ENCODE results near the gene FMN1.

The FMN1 gene

DNA sequence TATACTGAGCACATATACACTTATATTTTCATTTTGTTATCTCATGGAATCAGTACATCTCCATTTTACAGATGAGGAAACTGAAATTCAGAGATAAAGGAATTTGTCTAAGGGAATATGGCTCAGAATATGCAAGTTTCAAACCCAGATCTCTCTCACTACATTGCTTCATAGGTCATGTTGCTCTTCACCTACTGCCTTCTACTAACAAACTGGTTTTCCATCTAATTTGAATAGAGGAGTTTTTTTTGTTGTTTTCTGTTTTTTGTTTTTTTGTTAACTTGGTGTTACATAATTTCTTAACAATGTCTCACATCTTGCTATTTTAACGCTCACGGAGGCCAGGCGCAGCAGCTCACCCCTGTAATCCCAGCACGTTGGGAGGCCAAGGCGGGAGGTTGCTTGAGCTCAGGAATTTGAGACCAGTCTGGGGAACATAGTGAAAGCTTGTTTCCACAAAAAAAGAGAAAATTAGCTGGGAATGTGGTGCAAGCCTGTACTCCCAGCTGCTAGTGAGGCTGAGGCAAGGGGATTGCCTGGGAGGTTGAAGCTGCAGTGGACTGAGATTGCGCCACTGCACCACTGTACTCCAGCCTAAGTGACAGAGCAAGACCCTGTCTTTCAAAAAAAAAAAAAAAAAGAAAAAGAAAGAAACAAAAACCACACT is 37.0 kb downstream of the FMN1 start:
- no peak for DNase-seq (ENCODE audit: low read depth in 2 of 2)

DNA sequence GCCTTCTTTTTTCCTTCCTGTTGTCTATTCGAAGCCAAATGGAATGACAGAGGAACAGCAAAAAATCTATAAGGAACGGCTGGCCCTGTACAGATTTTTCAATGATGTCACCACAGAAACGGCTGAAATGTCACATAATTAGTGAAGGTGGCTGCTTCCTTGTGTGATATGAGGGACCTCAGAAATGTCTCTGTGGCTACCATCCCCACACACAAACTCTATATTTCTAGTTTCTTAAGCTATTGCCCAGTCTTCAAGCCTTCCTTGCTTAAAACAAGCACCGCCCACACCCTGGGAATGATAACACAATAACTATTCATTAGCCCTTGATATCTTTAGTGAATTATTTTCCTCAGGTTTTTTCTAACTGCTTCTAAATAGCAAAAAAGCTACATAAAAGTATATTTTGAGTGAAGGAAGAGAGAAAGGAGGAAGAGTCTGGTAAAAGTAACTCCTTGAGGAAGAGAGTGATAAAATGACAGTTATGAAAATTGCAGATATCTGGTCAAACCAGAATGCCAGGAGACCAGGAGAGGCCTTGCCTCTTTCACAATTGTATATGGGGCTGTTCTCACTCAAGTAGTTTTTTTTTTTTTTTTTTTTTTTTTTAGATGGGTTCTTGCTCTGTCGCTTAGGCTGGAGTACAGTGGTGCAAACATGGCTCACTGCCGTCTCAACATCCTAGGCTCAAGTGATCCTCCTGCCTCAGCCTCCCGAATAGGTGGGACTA is 38.7 kb downstream of the FMN1 start:
- no peak for DNase-seq (ENCODE audit: low read depth in 2 of 2)

- DNase-seq (ENCODE audit: low read depth in 2 of 2): no peak
These were observed 40.0 kb downstream of the FMN1 start for GRCh38 chr15:33154351-33155166.

- DNase-seq (ENCODE audit: low read depth in 2 of 2): no peak
These were observed 41.0 kb downstream of the FMN1 start for GRCh38 chr15:33153548-33153947.

- DNase-seq (ENCODE audit: low read depth in 2 of 2): no peak
These were observed 41.9 kb downstream of the FMN1 start for GRCh38 chr15:33152502-33153109.

DNA sequence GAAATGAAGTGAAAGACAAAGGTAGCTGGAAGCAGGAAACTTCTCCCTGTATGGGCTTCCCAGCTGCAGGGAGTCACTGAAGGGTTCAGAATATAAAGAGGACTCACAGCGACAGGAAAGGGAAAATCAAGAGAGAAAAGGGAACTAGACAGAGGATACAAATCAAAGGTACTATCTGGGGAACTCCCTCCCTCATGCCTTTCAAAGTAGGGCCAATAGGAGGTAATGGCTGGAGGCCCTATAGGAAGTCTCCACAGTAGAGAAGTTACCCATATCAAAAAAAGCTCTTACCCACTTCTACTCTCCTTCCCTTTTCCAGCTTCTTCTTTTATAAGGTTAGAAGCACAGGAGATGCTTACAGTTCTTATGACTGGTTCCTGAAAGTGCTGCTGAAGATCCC is 43.5 kb downstream of the FMN1 start:
- no peak for DNase-seq (ENCODE audit: low read depth in 2 of 2)

DNA sequence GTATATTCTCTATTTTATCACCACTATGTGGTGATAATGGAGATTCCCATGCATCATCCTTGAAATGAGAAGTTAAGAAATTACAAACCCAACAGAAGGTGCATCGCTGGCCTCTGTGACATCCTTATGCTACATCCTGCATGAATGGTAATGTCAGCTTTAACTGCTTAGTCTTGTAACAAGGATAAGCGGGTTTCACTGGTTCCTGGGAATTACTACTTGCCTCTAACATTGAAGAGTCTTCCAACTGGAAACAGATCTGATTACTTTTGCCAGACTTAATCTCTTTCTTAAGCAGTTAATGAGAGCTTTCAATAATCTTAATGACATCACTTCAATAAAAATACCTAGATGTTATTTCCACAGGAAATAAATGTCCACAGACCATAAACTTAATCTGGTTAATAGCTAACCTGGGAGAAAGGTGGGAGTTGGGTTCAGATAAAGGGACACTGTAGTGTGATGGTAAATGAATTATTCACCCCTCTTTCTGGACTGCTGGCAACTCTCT is 44.0 kb downstream of the FMN1 start:
- no peak for DNase-seq (ENCODE audit: low read depth in 2 of 2)

GRCh38 chr15:33149919-33150318 is 44.6 kb downstream of the FMN1 start:
- no peak for DNase-seq (ENCODE audit: low read depth in 2 of 2)

- no peak for DNase-seq (ENCODE audit: low read depth in 2 of 2)
These were observed 46.3 kb downstream of the FMN1 start for GRCh38 chr15:33148129-33148751.

- DNase-seq (ENCODE audit: low read depth in 2 of 2): no peak
These were observed 48.5 kb downstream of the FMN1 start for GRCh38 chr15:33146051-33146450.

GRCh38 chr15:33145447-33145846 is 49.1 kb downstream of the FMN1 start:
- DNase-seq (ENCODE audit: low read depth in 2 of 2): no peak

DNA sequence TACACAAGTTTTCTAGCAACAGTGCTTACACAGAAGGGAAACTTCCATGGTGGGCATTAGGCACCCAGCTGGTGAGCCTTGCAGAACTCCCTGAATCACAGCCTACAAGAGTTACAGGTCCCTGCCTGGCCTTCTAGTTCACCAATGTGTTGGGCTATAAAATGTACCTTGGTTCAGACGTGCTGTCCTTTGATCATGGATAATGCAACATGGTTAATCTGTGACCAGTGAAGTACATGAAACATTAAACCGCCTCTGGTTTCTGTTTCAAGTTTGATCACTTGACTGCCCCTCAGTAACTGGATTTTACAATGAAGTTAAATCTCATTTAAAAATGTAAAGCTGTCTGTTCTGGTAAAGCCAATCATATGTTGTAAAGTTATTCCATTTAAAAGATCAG is 51.8 kb downstream of the FMN1 start:
- DNase-seq (ENCODE audit: low read depth in 2 of 2): no peak

GRCh38 chr15:33138000-33138399 is 56.5 kb downstream of the FMN1 start:
- DNase-seq (ENCODE audit: low read depth in 2 of 2): no peak

DNA sequence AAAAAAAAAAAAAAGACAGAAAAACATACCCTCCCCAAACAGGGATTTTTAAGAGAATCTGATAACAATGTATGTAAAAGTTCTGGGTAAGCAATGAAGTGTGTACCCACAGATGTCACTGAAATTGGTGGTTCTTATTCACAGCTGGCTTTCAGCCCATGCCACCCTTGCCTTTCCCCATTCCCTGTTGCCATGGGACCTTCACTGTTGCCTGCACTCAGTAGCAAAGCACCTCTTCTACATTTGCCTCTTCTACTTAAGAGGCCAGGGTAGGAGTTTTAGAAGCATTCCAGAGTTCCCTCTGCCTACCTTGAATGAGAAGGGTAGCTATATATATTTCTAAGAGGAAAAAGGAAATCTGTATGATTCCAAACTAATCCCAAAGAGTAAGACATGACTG is 57.4 kb downstream of the FMN1 start:
- no peak for DNase-seq (ENCODE audit: low read depth in 2 of 2)

DNA sequence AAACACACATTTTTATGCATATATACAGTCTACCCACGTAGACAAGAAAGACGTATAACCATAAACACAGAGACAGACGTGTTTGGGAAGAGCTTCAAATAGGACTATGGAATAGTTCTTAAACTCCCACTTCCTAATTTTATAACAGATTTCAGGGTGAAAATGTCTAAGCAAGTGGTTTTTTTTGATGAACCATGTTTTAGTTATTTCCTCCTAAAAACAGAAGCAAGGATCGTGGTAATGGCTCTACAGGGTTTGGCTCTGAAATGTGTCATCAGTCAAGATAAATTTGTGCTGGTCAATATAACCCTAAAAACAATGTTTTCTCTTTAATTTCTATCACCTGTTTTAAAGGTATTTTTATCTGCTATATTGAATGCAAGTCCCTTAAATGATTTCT is 58.2 kb downstream of the FMN1 start:
- DNase-seq (ENCODE audit: low read depth in 2 of 2): no peak

DNA sequence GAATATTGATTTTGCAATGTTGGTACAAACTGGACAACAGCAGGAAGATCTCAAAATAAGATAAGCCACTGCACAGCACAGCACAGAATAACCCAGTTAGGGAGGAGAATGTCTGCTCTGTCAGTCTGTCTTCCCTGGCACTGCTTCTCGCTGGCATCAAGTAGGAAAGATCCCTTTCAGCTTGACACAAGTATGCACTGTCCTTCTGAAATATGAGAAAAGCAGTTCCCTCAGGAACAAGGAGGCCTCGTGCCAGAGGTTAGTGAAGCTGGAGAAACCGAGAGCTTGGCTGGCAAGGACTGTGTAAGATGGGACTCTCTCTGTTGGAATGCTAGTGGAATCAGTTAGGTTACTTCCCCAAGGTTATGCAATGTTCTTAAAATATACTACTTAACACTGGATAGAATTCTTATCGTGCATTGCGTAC is 59.1 kb downstream of the FMN1 start:
- no peak for DNase-seq (ENCODE audit: low read depth in 2 of 2)

GRCh38 chr15:33132722-33133345 is 61.7 kb downstream of the FMN1 start:
- no peak for DNase-seq (ENCODE audit: low read depth in 2 of 2)

- no peak for DNase-seq (ENCODE audit: low read depth in 2 of 2)
These were observed 62.3 kb downstream of the FMN1 start for GRCh38 chr15:33132233-33132580.

GRCh38 chr15:33131552-33132232 is 62.8 kb downstream of the FMN1 start:
- DNase-seq (ENCODE audit: low read depth in 2 of 2): no peak

- DNase-seq (ENCODE audit: low read depth in 2 of 2): peak; percentile 30 to 55
These were observed 67.8 kb downstream of the FMN1 start for GRCh38 chr15:33126559-33127290.

All from stimulated activated CD4-positive, alpha-beta T cell treated with anti-CD3 and anti-CD28 coated beads, Interleukin-12 subunit alpha, Interleukin-12 subunit beta, amount 100 ng/mL, for 24 hours (primary cell).